Measurements from ENCODE around the gene RPS6KA3. TPM values are rescaled to one million over a fixed set of nuclear protein-coding genes. Genes with fewer than 3 reads are reported as not detected.

The RPS6KA3 gene
- total RNA-seq, 4 donors from 2014 or later, result 36.1 to 41.6 (median 39.0) TPM

- H3K4me1 ChIP-seq, result no peaks in the 10 kb centered on the region
- H3K4me3 ChIP-seq, result no peak overlapping the region
- TF ChIP-seq POLR2A (IDR thresholded peaks at IDR 0.05; ENCODE audit: low read depth) (no peak), CTCF (IDR thresholded peaks at IDR 0.05) (no peak), EP300 (IDR thresholded peaks at IDR 0.05) (no peak), POLR2AphosphoS5 (IDR thresholded peaks at IDR 0.05) (no peak)
- peaks cover 0 to 35% (median 11%) of the 10 kb centered on the region in 4 donors for H3K36me3 ChIP-seq
- 59% methylated on average over 4 of the region's 4 CpGs for WGBS
- H3K27ac ChIP-seq (replicated peaks in 1 of 4), result no peak overlapping the region
- intact Hi-C loops (cut with DNase I), result no loop called here
- H3K27me3 ChIP-seq, result no peaks in the 10 kb centered on the region
- no peak for DNase-seq (ENCODE audit: extremely low spot score)
- H3K9me3 ChIP-seq, result no peaks in the 10 kb centered on the region
Observed at GRCh38 chrX:20205927-20206708, 60.6 kb downstream of the RPS6KA3 start.

GRCh38 chrX:20204351-20204750 is 62.4 kb downstream of the RPS6KA3 start:
- Histone ChIP-seq H3K4me3 (no peak overlapping the region), H3K27ac (replicated peaks in 1 of 4) (no peak overlapping the region), H3K9me3 (no peaks in the 10 kb centered on the region), H3K36me3 (peaks cover 0 to 41% (median 14%) of the 10 kb centered on the region in 4 donors), H3K4me1 (no peaks in the 10 kb centered on the region), H3K27me3 (no peaks in the 10 kb centered on the region)
- DNase-seq (ENCODE audit: extremely low spot score), result no peak
- intact Hi-C loops (cut with DNase I), result no loop called here
- TF ChIP-seq POLR2AphosphoS5 (IDR thresholded peaks at IDR 0.05), result no peak
- no peak for TF ChIP-seq CTCF (IDR thresholded peaks at IDR 0.05)
- TF ChIP-seq EP300 (IDR thresholded peaks at IDR 0.05), result no peak
- TF ChIP-seq POLR2A (IDR thresholded peaks at IDR 0.05; ENCODE audit: low read depth), result no peak
- 76% methylated on average over 6 of the region's 6 CpGs for WGBS

GRCh38 chrX:20197641-20198210 is 69.0 kb downstream of the RPS6KA3 start:
- 68% methylated on average over 2 of the region's 2 CpGs for WGBS
- Histone ChIP-seq H3K27me3 (no peaks in the 10 kb centered on the region), H3K36me3 (peaks cover 0 to 20% (median 9%) of the 10 kb centered on the region in 4 donors), H3K4me3 (no peak overlapping the region), H3K9me3 (no peaks in the 10 kb centered on the region), H3K27ac (replicated peaks in 1 of 4) (no peak overlapping the region), H3K4me1 (no peaks in the 10 kb centered on the region)
- TF ChIP-seq POLR2A (IDR thresholded peaks at IDR 0.05; ENCODE audit: low read depth), result no peak
- TF ChIP-seq CTCF (IDR thresholded peaks at IDR 0.05), result no peak
- TF ChIP-seq POLR2AphosphoS5 (IDR thresholded peaks at IDR 0.05), result no peak
- no peak for TF ChIP-seq EP300 (IDR thresholded peaks at IDR 0.05)
- intact Hi-C loops (cut with DNase I), result no loop called here
- DNase-seq (ENCODE audit: extremely low spot score), result no peak

- Histone ChIP-seq H3K36me3 (peaks cover 0 to 35% (median 20%) of the 10 kb centered on the region in 4 donors), H3K4me1 (no peaks in the 10 kb centered on the region), H3K9me3 (no peaks in the 10 kb centered on the region), H3K4me3 (no peak overlapping the region), H3K27me3 (no peaks in the 10 kb centered on the region), H3K27ac (replicated peaks in 1 of 4) (no peak overlapping the region)
- intact Hi-C loops (cut with DNase I), result no loop called here
- TF ChIP-seq POLR2AphosphoS5 (IDR thresholded peaks at IDR 0.05), result no peak
- TF ChIP-seq POLR2A (IDR thresholded peaks at IDR 0.05; ENCODE audit: low read depth), result no peak
- TF ChIP-seq CTCF (IDR thresholded peaks at IDR 0.05), result no peak
- no peak for TF ChIP-seq EP300 (IDR thresholded peaks at IDR 0.05)
- DNase-seq (ENCODE audit: extremely low spot score), result no peak
Observed at GRCh38 chrX:20189171-20189570, 77.5 kb downstream of the RPS6KA3 start.
